GM08714 (cell line): ENCODE results near the gene ACKR2.
"Not testable (repeated sequence)": the region's sequence is repeated elsewhere in the genome, so short reads cannot be mapped to it uniquely, and the experiment has no call there.

Experiments used
- H3K4me3 ChIP-seq: fragments of 200-500 bp; sonication (Bioruptor generic); 2 replicates; pipeline ENCODE4 v1.5.1; 2014; ENCODE audit warnings: mild to moderate bottlenecking, low read length, inconsistent platforms
- ZNF274 ChIP-seq: IDR thresholded peaks from 2 replicates; pipeline ENCODE4 v1.6.1; 2012; ENCODE audit warnings: mild to moderate bottlenecking, low read depth, low read length

Gene ACKR2

DNA sequence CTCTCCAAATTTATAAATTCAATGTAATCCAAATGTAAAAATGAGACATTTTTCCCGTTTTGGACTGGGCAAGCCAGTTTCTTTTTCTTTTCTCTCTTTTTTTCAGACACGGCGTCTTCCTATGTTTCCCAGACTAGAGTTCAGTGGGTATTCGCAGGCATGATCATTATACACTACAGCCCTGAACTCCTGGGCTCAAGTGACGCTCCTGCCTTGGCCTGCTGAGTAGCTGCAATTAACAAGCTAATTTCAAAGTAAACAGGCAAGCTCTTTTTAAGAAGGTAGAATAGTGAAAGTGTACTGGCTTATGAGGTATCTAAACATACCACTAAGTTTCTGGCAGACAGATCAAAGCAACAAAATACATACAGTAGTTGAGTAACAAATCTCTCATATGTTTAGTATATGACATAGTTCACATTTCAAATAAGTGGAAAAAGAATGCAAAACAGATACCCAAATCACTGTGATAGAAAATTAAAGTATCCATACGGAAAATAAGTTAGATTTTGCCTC lies 18.5 kb upstream of the ACKR2 start:
- H3K4me3 ChIP-seq, result no peak overlapping the region
- no peak for TF ChIP-seq ZNF274

GRCh38 chr3:42795621-42796181 lies 13.5 kb upstream of the ACKR2 start:
- H3K4me3 ChIP-seq, result no peak overlapping the region

DNA sequence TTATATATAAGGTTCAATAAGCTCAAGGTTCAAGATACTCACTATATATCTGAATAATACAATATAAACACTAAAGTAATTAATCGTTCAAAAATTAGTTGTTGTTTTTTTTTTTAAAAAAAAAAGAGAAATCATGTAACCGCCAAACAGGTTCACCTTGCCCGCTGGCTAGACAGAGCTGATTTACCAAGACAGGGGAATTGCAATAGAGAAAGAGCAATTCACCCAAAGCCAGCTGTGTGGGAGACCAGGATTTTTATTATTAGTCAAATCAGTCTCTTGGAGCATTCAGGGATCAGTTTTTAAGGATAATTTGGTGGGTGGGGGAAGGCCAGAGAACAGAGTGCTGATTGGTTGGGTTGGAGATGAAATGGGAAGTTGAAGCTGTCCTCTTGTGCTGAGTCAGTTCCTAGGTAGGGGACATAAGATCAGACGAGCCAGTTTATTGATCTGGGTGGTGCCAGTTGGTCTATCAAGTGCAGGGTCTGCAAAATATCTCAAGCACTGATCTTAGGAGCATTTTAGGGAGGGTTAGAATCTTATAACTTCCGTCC lies 12.8 kb upstream of the ACKR2 start:
- H3K4me3 ChIP-seq, result no peak overlapping the region
- no peak for TF ChIP-seq ZNF274

More at GRCh38 chr3:42795621-42796181, 13.5 kb upstream of the ACKR2 start:
- no peak for TF ChIP-seq ZNF274

DNA sequence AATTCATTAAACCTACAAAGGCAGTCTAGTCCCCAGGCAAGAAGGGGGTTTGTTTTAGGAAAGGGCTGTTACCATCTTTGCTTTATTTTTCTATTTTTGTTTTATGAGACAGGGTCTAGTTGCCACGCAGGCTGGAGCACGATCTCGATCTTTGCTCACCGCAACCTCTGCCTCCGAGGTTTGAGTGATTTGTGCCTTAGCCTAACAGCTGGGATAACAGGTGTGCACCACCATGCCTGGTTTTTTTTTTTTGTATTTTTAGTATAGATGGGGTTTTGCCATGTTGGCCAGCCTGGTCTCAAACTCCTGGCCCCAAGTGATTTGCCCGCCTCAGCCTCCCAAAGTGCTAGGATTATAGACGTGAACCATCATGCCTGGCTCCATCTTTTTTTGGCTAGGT lies 9.9 kb upstream of the ACKR2 start:
- H3K4me3 ChIP-seq, result no peak overlapping the region
- TF ChIP-seq ZNF274, result no peak

DNA sequence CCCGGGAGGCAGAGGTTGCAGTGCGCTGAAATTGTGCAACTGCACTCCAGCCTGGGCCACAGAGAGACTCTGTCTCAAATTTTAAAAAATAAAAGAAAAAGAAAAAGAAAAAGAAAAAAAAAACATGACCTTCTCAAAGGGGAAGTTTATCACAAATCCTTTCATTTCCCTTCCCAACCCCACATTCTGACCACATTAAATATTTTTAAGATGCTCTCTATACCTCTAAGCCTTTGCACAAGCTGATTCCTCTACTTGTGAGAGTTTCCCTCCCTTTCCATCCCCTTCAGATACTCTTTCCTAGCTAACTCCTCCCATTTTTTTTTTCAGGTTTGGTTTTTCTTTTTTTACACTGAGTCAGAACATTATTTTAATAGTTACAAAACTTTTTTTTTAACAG lies 9.0 kb upstream of the ACKR2 start:
- H3K4me3 ChIP-seq, result no peak overlapping the region
- no peak for TF ChIP-seq ZNF274

DNA sequence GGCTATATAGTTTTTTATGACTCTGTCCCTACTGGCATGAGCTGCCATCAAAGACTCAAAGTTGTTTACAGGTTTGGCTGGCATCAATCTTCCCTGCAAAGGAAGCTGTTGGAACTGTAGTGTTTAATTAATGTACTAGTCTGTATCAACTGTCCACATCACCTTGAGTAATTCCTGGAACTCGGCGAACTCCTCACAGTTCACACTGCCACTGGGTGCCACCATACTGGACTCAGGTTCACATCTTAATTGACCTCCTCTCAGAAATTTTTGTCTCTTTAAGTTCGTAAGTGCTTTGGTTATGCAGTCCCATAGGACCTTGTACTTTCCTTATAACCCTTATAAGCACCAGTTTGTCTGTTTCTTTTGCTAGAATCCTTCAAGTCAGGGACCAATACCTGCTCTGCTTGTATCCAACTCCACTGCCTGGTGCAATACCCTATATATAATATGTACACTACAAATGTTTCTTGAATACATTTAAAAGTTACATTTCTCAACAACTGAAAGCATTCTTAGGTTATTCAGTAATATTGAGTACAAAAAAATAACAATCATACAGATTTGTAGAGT lies 8.1 kb upstream of the ACKR2 start:
- H3K4me3 ChIP-seq, result no peak overlapping the region
- TF ChIP-seq ZNF274, result no peak

GRCh38 chr3:42801784-42802183 lies 7.5 kb upstream of the ACKR2 start:
- no peak overlapping the region for H3K4me3 ChIP-seq
- TF ChIP-seq ZNF274, result no peak

DNA sequence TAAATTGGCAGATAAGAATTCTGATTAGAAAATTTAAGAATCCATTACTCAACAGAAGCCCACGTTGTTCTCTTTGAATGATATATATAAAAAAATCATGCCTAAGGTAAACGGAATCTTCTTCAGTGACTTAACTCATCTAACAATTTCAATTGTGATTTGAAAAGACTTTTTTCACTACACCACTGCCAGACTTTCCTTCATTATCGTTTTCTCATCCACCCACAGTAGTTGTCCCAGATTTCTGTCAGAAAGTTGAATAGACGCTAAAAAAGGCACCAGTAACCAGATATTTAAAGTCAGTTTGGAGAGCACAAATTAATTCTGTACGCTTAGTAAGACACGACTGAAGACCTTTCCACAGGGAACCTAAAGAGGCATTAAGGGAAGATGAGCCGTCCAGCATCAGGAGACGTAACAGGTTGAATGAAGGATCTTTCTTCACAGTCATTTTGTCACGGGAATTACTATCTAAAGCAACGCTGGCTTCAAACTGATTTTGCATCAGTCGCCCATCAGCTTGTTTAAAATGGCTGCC lies 6.3 kb upstream of the ACKR2 start:
- peak overlapping the region; percentile 91 for H3K4me3 ChIP-seq
- TF ChIP-seq ZNF274, result no peak

DNA sequence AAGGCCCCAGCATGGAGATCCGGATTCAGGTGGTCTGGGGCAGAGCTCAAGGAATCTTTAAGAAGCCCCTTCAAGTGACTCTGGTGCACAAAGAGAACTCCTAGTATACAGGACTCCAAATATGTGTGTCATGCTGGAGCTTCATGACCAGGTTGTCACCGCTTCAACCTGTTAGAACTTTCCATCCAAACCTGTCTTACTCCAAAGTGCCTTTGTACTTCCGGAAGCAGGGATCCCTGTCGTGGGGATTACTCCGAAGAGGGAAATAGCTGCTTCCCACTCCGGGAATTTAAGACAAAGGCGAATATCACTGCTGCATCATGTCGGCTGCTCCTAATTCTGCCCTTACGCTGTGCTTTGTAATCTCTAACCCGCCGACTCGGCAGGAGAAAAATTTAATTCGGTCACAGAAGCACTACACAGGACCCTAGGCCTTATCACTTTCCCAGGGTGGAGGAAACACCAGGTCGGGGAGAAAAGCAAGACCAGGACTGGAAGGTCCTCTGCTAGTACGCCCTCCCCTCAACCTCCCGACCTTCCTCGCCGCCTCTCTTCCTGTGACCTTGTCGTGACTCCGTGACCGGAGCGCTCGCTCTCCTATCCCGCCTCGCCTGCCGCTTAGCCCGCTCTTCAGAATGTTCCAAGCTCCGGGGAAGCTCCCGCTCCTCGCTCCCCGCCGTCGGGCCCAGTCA lies 5.7 kb upstream of the ACKR2 start:
- TF ChIP-seq ZNF274, result no peak
- H3K4me3 ChIP-seq, result peak overlapping the region; percentile 91

GRCh38 chr3:42804106-42804830 lies 5.0 kb upstream of the ACKR2 start, which contains the start of gene HIGD1A:
TSS of gene HIGD1A (minus strand) at chr3:42804490. CDS start at chr3:42794253, 10,237 bp downstream.
- TF ChIP-seq ZNF274, result no peak
- peak within 1 kb of the TSS; percentile 91 for H3K4me3 ChIP-seq

GRCh38 chr3:42804831-42805132 lies 4.5 kb upstream of the ACKR2 start:
- peak overlapping the region; percentile 83 for H3K4me3 ChIP-seq
- no peak for TF ChIP-seq ZNF274

- H3K4me3 ChIP-seq, result no peak overlapping the region; the same call in 1 of the 2 replicates
- TF ChIP-seq ZNF274, result no peak
These were observed 4.0 kb upstream of the ACKR2 start for GRCh38 chr3:42805141-42805821.

DNA sequence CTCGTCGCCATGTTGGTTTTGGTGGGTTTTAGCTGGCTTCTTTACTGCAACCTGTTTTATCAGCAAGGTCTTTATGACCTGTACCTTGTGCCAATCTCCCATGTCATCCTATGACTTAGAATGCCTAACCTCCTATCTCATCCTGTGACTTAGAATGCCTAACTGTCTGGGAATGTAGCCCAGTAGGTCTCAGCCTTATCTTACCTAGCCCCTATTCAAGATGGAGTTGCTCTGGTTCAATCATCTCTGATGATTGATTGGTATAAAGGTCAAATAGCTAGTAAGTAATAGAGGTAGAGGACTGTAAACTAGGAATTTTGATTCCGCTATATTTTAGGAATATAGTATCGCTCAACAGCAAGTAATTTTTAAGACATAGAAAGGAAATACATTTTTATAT lies 1.3 kb upstream of the ACKR2 start:
- TF ChIP-seq ZNF274, result no peak
- H3K4me3 ChIP-seq, result no peak overlapping the region

DNA sequence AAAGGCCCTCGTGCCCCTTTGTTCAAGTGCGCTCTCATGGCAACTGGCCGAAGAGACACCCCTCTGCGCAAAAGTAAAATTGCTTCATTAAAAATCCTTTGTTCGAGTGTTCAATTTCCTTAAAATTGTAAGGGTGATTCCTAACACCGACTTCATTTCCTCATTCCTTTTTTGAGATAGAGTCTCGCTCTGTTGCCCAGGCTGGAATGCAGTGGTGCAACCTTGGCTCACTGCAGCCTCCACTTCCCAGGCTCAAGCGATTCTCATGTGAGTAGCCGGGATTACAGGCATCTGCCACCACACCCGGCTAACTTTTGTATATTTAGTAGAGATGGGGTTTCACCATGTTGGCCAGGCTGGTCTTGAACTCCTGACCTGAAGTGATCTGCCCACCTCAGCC lies 1.5 kb downstream of the ACKR2 start:
- not testable (repeated sequence) for H3K4me3 ChIP-seq

GRCh38 chr3:42811118-42811883 lies 2.1 kb downstream of the ACKR2 start:
- not testable (repeated sequence) for H3K4me3 ChIP-seq
